Measurements from ENCODE around the gene DAPK3. TPM values are rescaled to one million over a fixed set of nuclear protein-coding genes. Genes with fewer than 3 reads are reported as not detected.

The DAPK3 gene
- 78.8 TPM for polyA plus RNA-seq (2013, experiment 1 of 2)
- polyA plus RNA-seq (2013, experiment 2 of 2) = 64.6 TPM

- Histone ChIP-seq H3K9me3 (ENCODE audit: control insufficient read depth, low read length) (no peaks in the 10 kb centered on the region), H3K4me3 (ENCODE audit: extremely low read depth, insufficient read depth, low read length, poor library complexity, severe bottlenecking) (peak within 1 kb of the TSS; percentile 99), H3K4me1 (ENCODE audit: control insufficient read depth, insufficient read depth, low read length, poor library complexity, severe bottlenecking) (peaks cover 25% of the 10 kb centered on the region), H3K27ac (ENCODE audit: low read depth, low read length, severe bottlenecking) (peak within 1 kb of the TSS; percentile 98), H3K36me3 (ENCODE audit: control insufficient read depth, insufficient read depth, low read length) (peaks cover 39% of the 10 kb centered on the region)
- 0 to 1% methylated on average over 61 to 69 of the region's 73 CpGs for WGBS, 2 experiments (ENCODE audit: insufficient coverage in 2 of 2)
These were observed at the start of gene DAPK3 for GRCh38 chr19:3970808-3971598. Gene DAPK3, minus strand, starts transcription at chr19:3971099. Its CDS starts 1,364 bp downstream, at chr19:3969735.

DNA sequence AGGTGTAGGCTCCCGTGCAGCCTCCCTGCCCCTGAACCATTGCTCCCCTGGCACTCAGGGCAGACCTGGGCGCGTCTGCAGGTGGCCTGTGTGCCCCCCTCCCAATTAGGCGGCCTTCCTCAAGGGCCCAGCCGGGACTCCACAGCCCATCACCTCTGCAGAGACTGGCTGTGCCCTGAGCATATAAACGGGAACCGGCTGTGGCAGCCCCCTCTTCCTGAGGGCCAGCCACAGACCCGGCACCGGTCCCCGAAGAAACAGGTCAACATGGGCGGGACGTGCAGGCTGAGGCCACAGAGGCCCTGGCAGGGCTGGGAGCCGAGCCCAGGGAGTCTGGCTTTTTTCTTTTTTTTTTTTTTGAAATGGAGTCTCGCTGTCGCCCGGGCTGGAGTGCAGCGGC, 48.7 kb upstream of the DAPK3 start:
- H3K4me3 ChIP-seq (ENCODE audit: extremely low read depth, insufficient read depth, low read length, poor library complexity, severe bottlenecking) = no peak overlapping the region
- 89 to 96% methylated on average over 13 of the region's 17 CpGs for whole genome bisulfite sequencing, 2 experiments (ENCODE audit: insufficient coverage in 2 of 2)
- no peaks in the 10 kb centered on the region for H3K4me1 ChIP-seq (ENCODE audit: control insufficient read depth, insufficient read depth, low read length, poor library complexity, severe bottlenecking)
- H3K9me3 ChIP-seq (ENCODE audit: control insufficient read depth, low read length) = no peaks in the 10 kb centered on the region
- peaks cover 73% of the 10 kb centered on the region for H3K36me3 ChIP-seq (ENCODE audit: control insufficient read depth, insufficient read depth, low read length)
- H3K27ac ChIP-seq (ENCODE audit: low read depth, low read length, severe bottlenecking) = no peak overlapping the region

GRCh38 chr19:4018775-4019504, 48.0 kb upstream of the DAPK3 start:
- Histone ChIP-seq H3K27ac (ENCODE audit: low read depth, low read length, severe bottlenecking) (no peak overlapping the region), H3K36me3 (ENCODE audit: control insufficient read depth, insufficient read depth, low read length) (peaks cover 74% of the 10 kb centered on the region), H3K9me3 (ENCODE audit: control insufficient read depth, low read length) (no peaks in the 10 kb centered on the region), H3K4me1 (ENCODE audit: control insufficient read depth, insufficient read depth, low read length, poor library complexity, severe bottlenecking) (no peaks in the 10 kb centered on the region), H3K4me3 (ENCODE audit: extremely low read depth, insufficient read depth, low read length, poor library complexity, severe bottlenecking) (no peak overlapping the region)
- 97% methylated on average over 16 to 19 of the region's 19 CpGs for WGBS, 2 experiments (ENCODE audit: insufficient coverage in 2 of 2)

- WGBS, 2 experiments (ENCODE audit: insufficient coverage in 2 of 2) = 89 to 96% methylated on average over 13 to 16 of the region's 22 CpGs
- Histone ChIP-seq H3K9me3 (ENCODE audit: control insufficient read depth, low read length) (no peaks in the 10 kb centered on the region), H3K4me3 (ENCODE audit: extremely low read depth, insufficient read depth, low read length, poor library complexity, severe bottlenecking) (no peak overlapping the region), H3K27ac (ENCODE audit: low read depth, low read length, severe bottlenecking) (no peak overlapping the region), H3K36me3 (ENCODE audit: control insufficient read depth, insufficient read depth, low read length) (peaks cover 76% of the 10 kb centered on the region), H3K4me1 (ENCODE audit: control insufficient read depth, insufficient read depth, low read length, poor library complexity, severe bottlenecking) (no peaks in the 10 kb centered on the region)
These were observed 47.3 kb upstream of the DAPK3 start for GRCh38 chr19:4018140-4018613.

DNA sequence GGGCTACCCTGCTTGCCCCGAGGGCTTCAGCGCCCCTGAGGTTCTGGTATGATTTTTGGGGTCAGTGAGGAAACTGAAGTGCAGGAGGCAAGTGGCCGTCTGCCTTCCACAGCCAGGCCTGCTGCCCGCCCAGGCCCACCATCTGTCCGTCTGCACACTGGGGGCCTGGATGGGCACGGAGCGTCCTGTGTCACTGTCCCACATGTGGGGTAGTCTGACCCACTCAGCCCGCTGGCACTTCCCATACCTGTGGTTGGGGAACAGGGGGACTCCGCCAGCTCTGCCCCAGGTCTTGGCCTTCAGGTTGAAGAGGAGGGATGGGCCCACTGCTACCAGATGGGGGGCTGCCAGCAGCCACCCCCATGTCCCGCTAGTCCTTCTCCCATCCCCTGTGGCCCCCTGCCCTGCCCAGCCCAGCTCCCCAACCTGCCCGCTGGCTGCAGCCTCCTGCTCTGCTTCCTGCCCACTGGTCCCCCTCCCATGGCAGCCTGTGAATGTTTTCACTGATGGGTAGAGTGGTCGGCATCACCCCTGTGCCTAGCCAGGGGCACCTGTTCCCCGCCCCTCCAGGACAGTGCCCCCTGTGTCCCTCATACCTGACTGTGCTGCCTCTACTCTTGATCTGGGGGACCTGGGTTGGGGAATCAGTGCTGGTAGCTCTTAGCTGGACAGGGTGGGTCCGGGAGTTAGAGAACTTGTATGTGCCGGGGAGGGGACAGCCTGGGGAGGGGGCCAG, 46.2 kb upstream of the DAPK3 start:
- 99% methylated on average over 12 to 13 of the region's 15 CpGs for WGBS, 2 experiments (ENCODE audit: insufficient coverage in 2 of 2)
- Histone ChIP-seq H3K9me3 (ENCODE audit: control insufficient read depth, low read length) (no peaks in the 10 kb centered on the region), H3K36me3 (ENCODE audit: control insufficient read depth, insufficient read depth, low read length) (peaks cover 81% of the 10 kb centered on the region), H3K27ac (ENCODE audit: low read depth, low read length, severe bottlenecking) (no peak overlapping the region), H3K4me1 (ENCODE audit: control insufficient read depth, insufficient read depth, low read length, poor library complexity, severe bottlenecking) (no peaks in the 10 kb centered on the region), H3K4me3 (ENCODE audit: extremely low read depth, insufficient read depth, low read length, poor library complexity, severe bottlenecking) (no peak overlapping the region)

- Histone ChIP-seq H3K4me3 (ENCODE audit: extremely low read depth, insufficient read depth, low read length, poor library complexity, severe bottlenecking) (no peak overlapping the region), H3K36me3 (ENCODE audit: control insufficient read depth, insufficient read depth, low read length) (peaks cover 79% of the 10 kb centered on the region), H3K4me1 (ENCODE audit: control insufficient read depth, insufficient read depth, low read length, poor library complexity, severe bottlenecking) (no peaks in the 10 kb centered on the region), H3K27ac (ENCODE audit: low read depth, low read length, severe bottlenecking) (no peak overlapping the region), H3K9me3 (ENCODE audit: control insufficient read depth, low read length) (no peaks in the 10 kb centered on the region)
- 93 to 97% methylated on average over 12 of the region's 12 CpGs for WGBS, 2 experiments (ENCODE audit: insufficient coverage in 2 of 2)
These were observed 45.6 kb upstream of the DAPK3 start for GRCh38 chr19:4016486-4016885.

DNA sequence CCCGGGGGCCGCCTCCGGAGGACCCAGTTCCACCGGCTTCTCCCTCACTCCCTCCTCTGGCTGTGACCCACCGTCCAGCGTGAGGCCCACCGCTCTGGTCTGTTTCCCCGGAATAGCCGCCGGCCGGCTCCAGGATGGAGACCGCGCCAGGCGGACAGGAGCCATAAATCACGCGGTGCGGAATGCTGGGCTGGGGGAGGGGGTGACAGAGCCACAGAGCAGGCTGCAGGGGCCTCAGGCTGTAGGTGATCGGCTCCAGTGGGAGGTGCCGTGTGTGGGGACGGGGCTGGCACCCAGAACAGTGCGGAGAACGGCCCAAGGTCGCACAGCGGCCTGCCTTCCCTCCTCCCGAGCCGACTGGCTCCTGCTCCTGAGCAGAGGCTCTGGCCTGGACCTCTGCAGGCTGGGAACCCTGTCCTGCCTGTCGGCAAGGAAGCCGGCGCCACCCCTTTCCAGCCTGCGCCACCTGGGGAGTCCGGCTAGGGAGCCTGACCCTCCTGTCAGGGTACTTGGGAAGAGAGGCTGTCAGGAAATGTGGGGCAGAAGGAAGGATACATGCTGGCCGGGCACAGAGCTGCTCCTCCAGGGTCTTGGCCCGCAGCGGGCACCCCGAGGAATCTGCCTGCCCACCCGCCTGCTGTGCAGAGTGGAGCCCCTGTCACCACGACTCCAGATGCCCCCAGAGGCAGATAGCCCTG, 45.0 kb upstream of the DAPK3 start:
- no peak overlapping the region for H3K4me3 ChIP-seq (ENCODE audit: extremely low read depth, insufficient read depth, low read length, poor library complexity, severe bottlenecking)
- no peaks in the 10 kb centered on the region for H3K4me1 ChIP-seq (ENCODE audit: control insufficient read depth, insufficient read depth, low read length, poor library complexity, severe bottlenecking)
- H3K9me3 ChIP-seq (ENCODE audit: control insufficient read depth, low read length) = no peaks in the 10 kb centered on the region
- H3K36me3 ChIP-seq (ENCODE audit: control insufficient read depth, insufficient read depth, low read length) = peaks cover 77% of the 10 kb centered on the region
- WGBS, 2 experiments (ENCODE audit: insufficient coverage in 2 of 2) = 93 to 98% methylated on average over 24 to 37 of the region's 37 CpGs
- H3K27ac ChIP-seq (ENCODE audit: low read depth, low read length, severe bottlenecking) = peak overlapping the region; percentile 10

GRCh38 chr19:4014541-4015491, 43.9 kb upstream of the DAPK3 start:
- Histone ChIP-seq H3K36me3 (ENCODE audit: control insufficient read depth, insufficient read depth, low read length) (peaks cover 75% of the 10 kb centered on the region), H3K4me3 (ENCODE audit: extremely low read depth, insufficient read depth, low read length, poor library complexity, severe bottlenecking) (no peak overlapping the region), H3K9me3 (ENCODE audit: control insufficient read depth, low read length) (no peaks in the 10 kb centered on the region), H3K4me1 (ENCODE audit: control insufficient read depth, insufficient read depth, low read length, poor library complexity, severe bottlenecking) (peaks cover 3% of the 10 kb centered on the region), H3K27ac (ENCODE audit: low read depth, low read length, severe bottlenecking) (no peak overlapping the region)
- WGBS, 2 experiments (ENCODE audit: insufficient coverage in 2 of 2) = 88 to 98% methylated on average over 16 to 21 of the region's 25 CpGs

DNA sequence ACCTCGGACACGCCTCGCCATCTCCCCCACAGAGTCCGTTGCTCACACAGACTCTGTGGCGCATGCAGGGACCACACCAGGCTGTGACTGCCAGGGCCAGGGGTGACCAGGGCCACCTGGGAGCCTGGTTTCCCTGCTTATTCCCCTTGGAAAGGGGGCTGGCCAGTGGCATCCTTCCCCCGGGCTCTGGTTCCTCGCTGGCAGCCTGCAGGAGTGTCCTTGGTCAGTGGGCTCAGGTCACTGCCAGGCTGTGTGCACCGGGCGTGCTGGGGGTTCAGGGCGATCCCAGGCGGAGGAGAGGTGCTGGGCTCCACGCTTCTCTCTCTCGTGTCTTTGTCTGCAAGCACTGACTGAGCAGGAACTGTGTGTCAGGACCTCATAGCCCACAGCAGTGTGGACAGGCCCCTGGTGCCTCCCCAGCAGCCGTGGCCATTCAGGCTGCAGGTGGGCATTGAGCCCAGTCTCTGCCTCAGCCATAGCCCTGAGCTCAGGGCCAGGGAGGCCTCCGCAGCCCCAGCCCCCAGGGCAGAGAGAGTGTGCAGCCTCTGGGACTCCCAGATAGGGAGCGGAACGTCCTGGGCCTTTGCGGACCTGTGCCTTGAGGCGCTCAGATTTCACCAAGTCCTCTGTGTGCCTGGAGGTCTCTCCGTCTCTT, 43.1 kb upstream of the DAPK3 start:
- H3K27ac ChIP-seq (ENCODE audit: low read depth, low read length, severe bottlenecking) = no peak overlapping the region
- peaks cover 11% of the 10 kb centered on the region for H3K4me1 ChIP-seq (ENCODE audit: control insufficient read depth, insufficient read depth, low read length, poor library complexity, severe bottlenecking)
- H3K36me3 ChIP-seq (ENCODE audit: control insufficient read depth, insufficient read depth, low read length) = peaks cover 71% of the 10 kb centered on the region
- no peak overlapping the region for H3K4me3 ChIP-seq (ENCODE audit: extremely low read depth, insufficient read depth, low read length, poor library complexity, severe bottlenecking)
- H3K9me3 ChIP-seq (ENCODE audit: control insufficient read depth, low read length) = no peaks in the 10 kb centered on the region
- WGBS, 2 experiments (ENCODE audit: insufficient coverage in 2 of 2) = 96 to 98% methylated on average over 18 to 20 of the region's 20 CpGs
